Measurements from ENCODE around the gene DEFB121.
"Not testable (repeated sequence)": the region's sequence is repeated elsewhere in the genome, so short reads cannot be mapped to it uniquely, and the experiment has no call there.

The DEFB121 gene

GRCh38 chr20:31390490-31390889, 15.5 kb downstream of the DEFB121 start, which contains the start of gene DEFB119:
DEFB119 (minus strand) TSS chr20:31390590; CDS start chr20:31390483, 107 bp downstream.
- Histone ChIP-seq H3K27ac (ENCODE audit: low read length) (no peak within 1 kb of the TSS), H3K4me3 (ENCODE audit: low read length) (no peak within 1 kb of the TSS), H3K4me1 (ENCODE audit: low read length) (no peaks in the 10 kb centered on the region), H3K36me3 (replicated peaks; ENCODE audit: insufficient read depth, low read length) (no peaks in the 10 kb centered on the region), H3K79me2 (ENCODE audit: low read length) (no peaks in the 10 kb centered on the region), H3K9ac (ENCODE audit: low read length) (no peak within 1 kb of the TSS), H3K27me3 (replicated peaks; ENCODE audit: insufficient read depth, low read length) (no peaks in the 10 kb centered on the region), H2AFZ (ENCODE audit: low read length) (no peak within 1 kb of the TSS), H3F3A (ENCODE audit: insufficient read depth, low read length) (no peaks in the 10 kb centered on the region), H4K20me1 (ENCODE audit: insufficient read depth, low read length) (no peaks in the 10 kb centered on the region), H3K9me2 (replicated peaks; ENCODE audit: insufficient read depth, low read length) (no peaks in the 10 kb centered on the region), H3K9me3 (replicated peaks; ENCODE audit: insufficient read depth, low read length) (no peaks in the 10 kb centered on the region), H3K4me2 (ENCODE audit: low read depth, low read length) (no peak within 1 kb of the TSS)
- TF ChIP-seq CTCF (IDR thresholded peaks at IDR 0.05; ENCODE audit: low read length) (no peak), EZH2 (optimal IDR thresholded peaks at IDR 0.05; ENCODE audit: low read depth, low read length) (no peak), EZH2phosphoT487 (IDR thresholded peaks at IDR 0.05; ENCODE audit: low read length) (no peak)
- DNase-seq = no peak

GRCh38 chr20:31374346-31374745, 31.7 kb downstream of the DEFB121 start:
- Histone ChIP-seq H3K4me2 (ENCODE audit: low read depth, low read length) (no peak overlapping the region), H3K27me3 (replicated peaks; ENCODE audit: insufficient read depth, low read length) (no peaks in the 10 kb centered on the region), H4K20me1 (ENCODE audit: insufficient read depth, low read length) (no peaks in the 10 kb centered on the region), H2AFZ (ENCODE audit: low read length) (no peak overlapping the region), H3K36me3 (replicated peaks; ENCODE audit: insufficient read depth, low read length) (no peaks in the 10 kb centered on the region), H3K27ac (ENCODE audit: low read length) (no peak overlapping the region), H3F3A (ENCODE audit: insufficient read depth, low read length) (no peaks in the 10 kb centered on the region), H3K4me1 (ENCODE audit: low read length) (no peaks in the 10 kb centered on the region), H3K9me2 (replicated peaks; ENCODE audit: insufficient read depth, low read length) (no peaks in the 10 kb centered on the region), H3K79me2 (ENCODE audit: low read length) (no peaks in the 10 kb centered on the region), H3K9me3 (replicated peaks; ENCODE audit: insufficient read depth, low read length) (no peaks in the 10 kb centered on the region), H3K4me3 (ENCODE audit: low read length) (no peak overlapping the region), H3K9ac (ENCODE audit: low read length) (no peak overlapping the region)
- DNase-seq = no peak
- TF ChIP-seq CTCF (IDR thresholded peaks at IDR 0.05; ENCODE audit: low read length) = no peak
- TF ChIP-seq EZH2phosphoT487 (IDR thresholded peaks at IDR 0.05; ENCODE audit: low read length) = no peak
- no peak for TF ChIP-seq EZH2 (optimal IDR thresholded peaks at IDR 0.05; ENCODE audit: low read depth, low read length)

GRCh38 chr20:31368301-31368700, 37.7 kb downstream of the DEFB121 start, which contains the start of gene DEFB118:
DEFB118 (plus strand) TSS chr20:31368601; CDS start chr20:31368651, 50 bp downstream.
- H3K9ac ChIP-seq (ENCODE audit: low read length) = no peak within 1 kb of the TSS
- H3K9me3 ChIP-seq (replicated peaks; ENCODE audit: insufficient read depth, low read length) = no peaks in the 10 kb centered on the region
- H3K4me1 ChIP-seq (ENCODE audit: low read length) = no peaks in the 10 kb centered on the region
- H3K9me2 ChIP-seq (replicated peaks; ENCODE audit: insufficient read depth, low read length) = no peaks in the 10 kb centered on the region
- TF ChIP-seq CTCF (IDR thresholded peaks at IDR 0.05; ENCODE audit: low read length) (no peak), EZH2phosphoT487 (IDR thresholded peaks at IDR 0.05; ENCODE audit: low read length) (no peak), EZH2 (optimal IDR thresholded peaks at IDR 0.05; ENCODE audit: low read depth, low read length) (no peak)
- no peak within 1 kb of the TSS for H2AFZ ChIP-seq (ENCODE audit: low read length)
- no peaks in the 10 kb centered on the region for H3F3A ChIP-seq (ENCODE audit: insufficient read depth, low read length)
- no peaks in the 10 kb centered on the region for H4K20me1 ChIP-seq (ENCODE audit: insufficient read depth, low read length)
- no peak for DNase-seq
- no peak within 1 kb of the TSS for H3K4me3 ChIP-seq (ENCODE audit: low read length)
- H3K27ac ChIP-seq (ENCODE audit: low read length) = no peak within 1 kb of the TSS
- H3K36me3 ChIP-seq (replicated peaks; ENCODE audit: insufficient read depth, low read length) = no peaks in the 10 kb centered on the region
- no peaks in the 10 kb centered on the region for H3K27me3 ChIP-seq (replicated peaks; ENCODE audit: insufficient read depth, low read length)
- H3K4me2 ChIP-seq (ENCODE audit: low read depth, low read length) = no peak within 1 kb of the TSS
- H3K79me2 ChIP-seq (ENCODE audit: low read length) = no peaks in the 10 kb centered on the region

GRCh38 chr20:31364272-31364671, 41.7 kb downstream of the DEFB121 start:
- not testable (repeated sequence) for H4K20me1 ChIP-seq (ENCODE audit: insufficient read depth, low read length); H3K4me3 ChIP-seq (ENCODE audit: low read length); H3K9ac ChIP-seq (ENCODE audit: low read length); H3K4me2 ChIP-seq (ENCODE audit: low read depth, low read length); H2AFZ ChIP-seq (ENCODE audit: low read length); H3F3A ChIP-seq (ENCODE audit: insufficient read depth, low read length); DNase-seq; H3K4me1 ChIP-seq (ENCODE audit: low read length); H3K79me2 ChIP-seq (ENCODE audit: low read length); H3K27me3 ChIP-seq (replicated peaks; ENCODE audit: insufficient read depth, low read length); H3K36me3 ChIP-seq (replicated peaks; ENCODE audit: insufficient read depth, low read length); H3K9me2 ChIP-seq (replicated peaks; ENCODE audit: insufficient read depth, low read length); H3K9me3 ChIP-seq (replicated peaks; ENCODE audit: insufficient read depth, low read length); H3K27ac ChIP-seq (ENCODE audit: low read length)

Data from MM.1S (cell line).